ENCODE measurements around the gene TJP3.

DNA sequence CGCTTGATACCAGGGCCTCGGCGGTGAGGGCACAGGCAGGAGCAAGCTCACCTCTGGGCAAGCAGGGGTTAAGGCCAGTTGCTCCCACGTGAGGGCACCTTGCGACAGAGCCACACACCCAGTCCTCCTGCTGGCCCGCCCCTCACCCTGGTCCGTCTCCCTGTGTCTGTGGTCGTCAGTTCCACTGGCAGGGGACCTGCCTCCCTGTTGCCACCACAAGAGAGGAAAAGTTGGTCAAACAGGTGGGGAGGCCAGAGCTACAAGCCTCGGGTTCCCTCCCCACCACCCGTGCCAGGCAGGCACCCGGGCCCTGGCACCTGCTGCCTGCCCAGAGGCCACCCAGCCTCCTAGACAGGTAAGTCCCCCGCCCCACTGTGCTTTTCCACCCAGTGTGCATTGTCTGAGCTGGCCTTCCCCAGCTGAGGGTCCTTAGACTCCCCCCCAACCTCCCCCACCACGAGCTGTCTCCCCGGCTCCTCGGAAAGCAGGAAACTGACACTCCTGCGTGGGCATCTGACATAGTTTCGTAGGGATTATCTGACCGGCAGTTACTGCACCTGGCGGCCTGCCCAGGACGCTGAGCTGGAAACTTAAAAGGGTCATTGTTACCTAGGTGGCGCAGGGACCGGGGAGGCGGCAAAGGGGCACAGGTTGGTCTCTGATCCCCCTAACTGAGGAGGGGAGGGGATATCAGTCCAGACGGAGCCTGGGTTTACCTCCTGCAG, at the start of gene TJP3:
- TF ChIP-seq POLR2A (IDR thresholded peaks at IDR 0.05; ENCODE audit: low read length) (no peak), GATA1 (IDR thresholded peaks at IDR 0.05; ENCODE audit: low read depth, low read length) (no peak)

Measured in erythroblast (primary cell).